Stimulated activated CD8-positive, alpha-beta memory T cell treated with anti-CD3 and anti-CD28 coated beads, Interleukin-4, amount 100 ng/mL, for 48 hours (primary cell): ENCODE results near the gene PEAK1.

ENCODE experiments used
- DNase-seq: peaks from one replicate; pipeline ENCODE4 v3.0.0-alpha.2; 2020

PEAK1 gene

GRCh38 chr15:77402740-77403379 is 17.0 kb downstream of the PEAK1 start:
- DNase-seq: no peak

- no peak for DNase-seq
These were observed 19.6 kb downstream of the PEAK1 start for GRCh38 chr15:77400258-77400657.

GRCh38 chr15:77398927-77399326 is 21.0 kb downstream of the PEAK1 start:
- no peak for DNase-seq

GRCh38 chr15:77396692-77397091 is 23.2 kb downstream of the PEAK1 start:
- no peak for DNase-seq

- DNase-seq: no peak
These were observed 24.7 kb downstream of the PEAK1 start for GRCh38 chr15:77395013-77395774.

- DNase-seq: no peak
These were observed 26.4 kb downstream of the PEAK1 start for GRCh38 chr15:77393471-77393840.

GRCh38 chr15:77392762-77393470 is 27.0 kb downstream of the PEAK1 start:
- DNase-seq: no peak

GRCh38 chr15:77391372-77391951 is 28.4 kb downstream of the PEAK1 start:
- no peak for DNase-seq

GRCh38 chr15:77387365-77388105 is 32.4 kb downstream of the PEAK1 start:
- DNase-seq: no peak

- DNase-seq: no peak
These were observed 33.3 kb downstream of the PEAK1 start for GRCh38 chr15:77386626-77387025.

- DNase-seq: no peak
These were observed 35.1 kb downstream of the PEAK1 start for GRCh38 chr15:77384589-77385359.

GRCh38 chr15:77384086-77384485 is 35.8 kb downstream of the PEAK1 start:
- no peak for DNase-seq

GRCh38 chr15:77380033-77380432 is 39.9 kb downstream of the PEAK1 start:
- no peak for DNase-seq

GRCh38 chr15:77376770-77377169 is 43.1 kb downstream of the PEAK1 start:
- DNase-seq: no peak

- DNase-seq: no peak
These were observed 44.8 kb downstream of the PEAK1 start for GRCh38 chr15:77375133-77375532.

GRCh38 chr15:77373441-77373840 is 46.5 kb downstream of the PEAK1 start:
- no peak for DNase-seq

- no peak for DNase-seq
These were observed 47.9 kb downstream of the PEAK1 start for GRCh38 chr15:77371850-77372563.

- DNase-seq: no peak
These were observed 49.3 kb downstream of the PEAK1 start for GRCh38 chr15:77370580-77370979.

- no peak for DNase-seq
These were observed 50.7 kb downstream of the PEAK1 start for GRCh38 chr15:77369168-77369567.

- no peak for DNase-seq
These were observed 52.3 kb downstream of the PEAK1 start for GRCh38 chr15:77367631-77368030.

- DNase-seq: no peak
These were observed 58.4 kb downstream of the PEAK1 start for GRCh38 chr15:77361456-77361855.
